T-helper 1 cell treated with Interleukin-12 subunit alpha and Interleukin-12 subunit beta and Interleukin-4 antibody, amounts not matched to agents 30 μg/mL and 1 μg/mL, for 36 hours (primary cell): ENCODE results near the gene PWWP2B.

Experiments used
- H3K27ac Mint-ChIP-seq: one replicate; pipeline ENCODE4 v1.8.0; 2021; ENCODE audit warnings: mild to moderate bottlenecking, mixed read lengths
- H3K27me3 Mint-ChIP-seq: one replicate; pipeline ENCODE4 v1.8.0; 2021; ENCODE audit warnings: low read depth, mixed read lengths
- H3K36me3 Mint-ChIP-seq: one replicate; pipeline ENCODE4 v1.8.0; 2021; ENCODE audit warnings: low read depth, mixed read lengths
- H3K4me1 Mint-ChIP-seq: one replicate; pipeline ENCODE4 v1.8.0; 2021; ENCODE audit warnings: low read depth, mixed read lengths
- H3K4me3 Mint-ChIP-seq: one replicate; pipeline ENCODE4 v1.8.0; 2021; ENCODE audit warnings: mild to moderate bottlenecking, moderate library complexity, mixed read lengths
- H3K9me3 Mint-ChIP-seq: one replicate; pipeline ENCODE4 v1.8.0; 2021; ENCODE audit warnings: mixed read lengths

The PWWP2B gene

GRCh38 chr10:132464256-132465192 is 67.5 kb downstream of the PWWP2B start:
- no peak overlapping the region for H3K27ac Mint-ChIP-seq
- H3K27me3 Mint-ChIP-seq: no peaks in the 10 kb centered on the region
- H3K9me3 Mint-ChIP-seq: no peaks in the 10 kb centered on the region
- no peak overlapping the region for H3K4me3 Mint-ChIP-seq
- H3K36me3 Mint-ChIP-seq: no peaks in the 10 kb centered on the region
- H3K4me1 Mint-ChIP-seq: no peaks in the 10 kb centered on the region

DNA sequence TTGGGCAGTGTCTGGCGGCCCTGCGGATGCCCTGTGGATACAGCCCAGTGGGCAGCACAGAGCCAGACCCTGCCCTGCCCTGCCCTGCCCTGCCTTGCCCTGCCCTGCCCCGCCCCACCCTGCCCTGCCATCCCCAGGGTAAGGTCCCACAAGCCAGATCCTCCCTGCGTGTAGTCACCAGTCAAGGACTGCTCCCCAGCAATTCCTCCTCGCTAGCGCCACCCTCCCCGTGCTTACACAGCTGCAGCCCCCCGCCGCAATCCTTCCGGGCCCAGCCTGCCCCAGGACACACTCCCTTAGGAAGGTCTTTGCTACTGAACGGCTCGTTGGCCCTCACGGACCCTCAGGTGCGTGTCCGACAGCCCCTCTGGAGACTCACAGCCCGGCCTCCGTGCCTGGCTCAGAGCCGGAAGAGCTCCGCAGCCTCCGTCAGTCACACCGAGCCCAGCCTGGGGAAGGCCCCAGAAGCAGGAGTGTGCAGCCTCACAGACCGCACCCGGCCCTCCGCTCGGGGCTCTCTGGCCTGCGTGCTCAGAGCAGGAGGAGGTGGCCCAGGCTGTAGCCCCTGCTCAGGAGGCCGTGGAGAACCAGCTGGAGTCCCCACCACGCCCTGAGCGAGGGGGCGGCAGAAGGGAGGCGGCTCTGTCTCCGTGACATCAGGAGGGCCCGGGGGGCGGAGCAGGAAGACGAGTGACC is 68.3 kb downstream of the PWWP2B start:
- Mint-ChIP-seq H3K9me3 (no peaks in the 10 kb centered on the region), H3K36me3 (no peaks in the 10 kb centered on the region), H3K27me3 (no peaks in the 10 kb centered on the region), H3K4me1 (no peaks in the 10 kb centered on the region), H3K27ac (no peak overlapping the region), H3K4me3 (no peak overlapping the region)

DNA sequence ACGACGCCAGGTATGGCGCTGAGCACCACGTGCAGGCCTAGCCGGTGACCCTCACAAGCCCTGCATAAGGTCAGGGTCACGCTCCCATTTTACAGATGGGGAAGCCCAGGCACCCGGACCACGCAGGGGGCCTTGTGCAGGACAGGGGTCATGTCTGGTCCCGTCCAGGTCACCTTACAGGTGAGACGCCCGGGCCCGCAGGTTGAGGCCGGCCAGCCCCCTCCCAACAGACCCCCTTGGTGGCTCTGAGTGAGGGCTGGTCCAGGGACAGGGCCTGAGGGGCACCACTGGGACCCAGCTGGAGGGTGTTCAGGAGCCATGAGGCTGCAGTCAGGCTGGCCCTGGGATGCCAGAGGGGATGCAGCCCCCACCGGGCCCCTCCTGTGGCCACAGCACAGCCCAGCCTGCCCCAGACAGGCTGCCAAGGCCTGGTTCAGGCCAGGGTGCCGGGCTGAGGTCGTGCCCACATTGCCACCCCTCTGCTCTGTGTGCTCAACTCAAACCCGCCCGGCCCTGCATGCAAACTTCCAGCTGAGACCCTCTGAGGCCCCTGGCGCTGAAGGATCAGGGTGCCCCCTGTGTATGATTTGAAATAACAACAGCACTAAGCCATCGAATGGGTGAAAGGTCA is 69.0 kb downstream of the PWWP2B start:
- Mint-ChIP-seq H3K36me3 (no peaks in the 10 kb centered on the region), H3K4me3 (no peak overlapping the region)

GRCh38 chr10:132466520-132467463 is 69.8 kb downstream of the PWWP2B start:
- H3K27me3 Mint-ChIP-seq: no peaks in the 10 kb centered on the region
- no peak overlapping the region for H3K4me3 Mint-ChIP-seq
- no peaks in the 10 kb centered on the region for H3K36me3 Mint-ChIP-seq
- H3K9me3 Mint-ChIP-seq: no peaks in the 10 kb centered on the region
- no peak overlapping the region for H3K27ac Mint-ChIP-seq
- H3K4me1 Mint-ChIP-seq: peaks cover 2% of the 10 kb centered on the region

More for the DNA sequence above, 69.0 kb downstream of the PWWP2B start:
- Mint-ChIP-seq H3K27ac (no peak overlapping the region), H3K27me3 (no peaks in the 10 kb centered on the region), H3K9me3 (no peaks in the 10 kb centered on the region), H3K4me1 (peaks cover 2% of the 10 kb centered on the region)
